Measurements from ENCODE around the gene NAT10.

- TF ChIP-seq POLR2AphosphoS5 (IDR thresholded peaks at IDR 0.05; ENCODE audit: low read depth, low read length) (no peak), POLR2A (IDR thresholded peaks at IDR 0.05; ENCODE audit: low read depth, low read length) (no peak), TAF1 (IDR thresholded peaks at IDR 0.05; ENCODE audit: borderline replicate concordance, low read depth, low read length) (no peak)
These were observed 8.6 kb downstream of the NAT10 start for GRCh38 chr11:34114014-34114413.

All from GM12892 (cell line).